Stimulated activated CD4-positive, alpha-beta T cell treated with anti-CD3 and anti-CD28 coated beads, Interleukin-2, amount 100 ng/mL, for 48 hours (primary cell): ENCODE data around the gene PSAP.

ENCODE experiments used
- DNase-seq, 2 donors: peaks; one replicate each; pipeline ENCODE4 v3.0.0-alpha.2; 2020

The PSAP gene

DNA sequence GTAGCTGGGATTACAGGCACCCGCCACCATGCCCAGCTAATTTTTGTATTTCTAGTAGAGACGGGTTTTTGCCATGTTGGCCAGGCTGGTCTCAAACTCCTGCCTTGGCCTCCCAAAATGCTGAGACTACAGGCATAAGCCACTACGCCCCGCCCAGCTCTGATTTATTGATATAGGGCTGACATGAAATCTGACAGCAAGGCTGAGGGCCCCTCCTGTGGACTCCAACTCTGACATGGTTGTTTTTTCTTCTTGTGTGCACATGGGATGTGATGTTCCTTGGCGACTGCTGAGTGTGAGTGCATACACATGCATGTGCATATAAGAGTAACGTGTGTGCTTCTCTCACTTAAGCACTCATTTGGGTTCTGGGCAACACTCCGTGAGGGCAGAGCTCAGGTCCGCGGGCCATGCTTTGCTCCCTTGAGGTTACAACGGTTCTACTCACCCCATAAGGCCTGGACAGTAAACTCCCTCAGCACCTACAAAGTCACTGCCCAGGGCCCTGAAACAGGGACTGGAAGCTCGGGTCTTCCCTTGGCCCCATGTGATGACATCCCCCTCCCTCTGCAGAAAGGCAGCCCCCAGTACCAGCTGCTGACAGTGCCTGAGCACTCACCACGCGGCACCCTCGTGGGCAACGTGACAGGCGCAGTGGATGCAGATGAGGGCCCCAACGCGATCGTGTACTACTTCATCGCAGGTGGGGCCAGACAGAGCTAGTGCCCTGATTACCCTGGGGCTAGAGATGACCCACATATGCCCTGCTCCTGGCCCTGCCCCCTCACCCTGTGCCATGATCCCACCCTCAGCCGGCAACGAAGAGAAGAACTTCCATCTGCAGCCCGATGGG, 44.1 kb downstream of the PSAP start:
- no peak for DNase-seq

DNA sequence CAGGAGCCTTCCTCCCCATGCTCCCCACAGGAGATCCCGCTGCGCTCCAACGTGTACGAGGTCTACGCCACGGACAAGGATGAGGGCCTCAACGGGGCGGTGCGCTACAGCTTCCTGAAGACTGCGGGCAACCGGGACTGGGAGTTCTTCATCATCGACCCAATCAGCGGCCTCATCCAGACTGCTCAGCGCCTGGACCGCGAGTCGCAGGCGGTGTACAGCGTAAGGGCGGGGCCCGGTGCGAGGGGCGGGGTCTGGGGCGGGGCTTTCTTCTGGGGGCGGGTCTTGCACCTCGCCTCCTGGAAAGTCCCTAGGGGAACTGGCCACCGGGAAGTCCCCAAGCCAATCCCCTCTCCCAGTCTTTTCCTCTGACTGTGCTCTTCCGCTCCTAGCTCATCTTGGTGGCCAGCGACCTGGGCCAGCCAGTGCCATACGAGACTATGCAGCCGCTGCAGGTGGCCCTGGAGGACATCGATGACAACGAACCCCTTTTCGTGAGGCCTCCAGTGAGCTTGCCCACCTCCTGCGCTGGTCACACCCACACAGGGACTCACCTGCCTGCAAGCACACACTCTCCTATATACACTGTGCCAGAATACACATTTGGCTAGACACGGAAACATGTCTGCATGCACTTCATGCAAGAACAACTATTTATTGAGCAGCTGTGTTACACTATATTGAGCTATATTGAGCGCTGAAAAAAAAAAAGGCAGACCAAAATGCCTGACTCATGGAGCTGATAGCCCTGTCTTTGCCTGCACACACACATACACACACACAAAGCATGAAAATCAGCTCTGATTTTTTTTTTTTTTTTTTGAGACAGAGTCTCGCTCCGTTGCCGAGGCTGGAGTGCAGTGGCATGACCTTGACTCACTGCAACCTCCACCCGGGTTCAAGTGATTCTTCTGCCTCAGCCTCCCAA, 45.0 kb downstream of the PSAP start:
- DNase-seq: no peak

DNA sequence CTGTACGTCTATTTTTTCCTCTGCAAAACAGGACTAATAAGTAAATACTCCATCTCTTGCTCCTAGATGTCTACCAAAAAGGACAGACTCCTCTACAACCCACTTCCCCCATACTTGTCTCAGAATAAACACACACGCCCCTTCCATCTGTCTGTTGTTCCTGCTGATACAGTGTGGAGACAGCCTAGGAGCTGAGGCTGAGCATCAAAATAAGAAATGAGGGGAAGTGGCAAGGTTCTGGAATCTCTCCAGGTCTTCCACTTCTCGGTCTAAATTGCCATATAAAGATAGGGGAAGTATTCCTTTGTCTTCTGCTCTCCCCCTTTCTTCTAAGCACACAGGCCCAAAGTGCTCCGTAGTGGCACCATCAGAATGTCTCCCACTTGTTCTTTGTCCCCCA, 47.0 kb downstream of the PSAP start:
- no peak for DNase-seq

DNA sequence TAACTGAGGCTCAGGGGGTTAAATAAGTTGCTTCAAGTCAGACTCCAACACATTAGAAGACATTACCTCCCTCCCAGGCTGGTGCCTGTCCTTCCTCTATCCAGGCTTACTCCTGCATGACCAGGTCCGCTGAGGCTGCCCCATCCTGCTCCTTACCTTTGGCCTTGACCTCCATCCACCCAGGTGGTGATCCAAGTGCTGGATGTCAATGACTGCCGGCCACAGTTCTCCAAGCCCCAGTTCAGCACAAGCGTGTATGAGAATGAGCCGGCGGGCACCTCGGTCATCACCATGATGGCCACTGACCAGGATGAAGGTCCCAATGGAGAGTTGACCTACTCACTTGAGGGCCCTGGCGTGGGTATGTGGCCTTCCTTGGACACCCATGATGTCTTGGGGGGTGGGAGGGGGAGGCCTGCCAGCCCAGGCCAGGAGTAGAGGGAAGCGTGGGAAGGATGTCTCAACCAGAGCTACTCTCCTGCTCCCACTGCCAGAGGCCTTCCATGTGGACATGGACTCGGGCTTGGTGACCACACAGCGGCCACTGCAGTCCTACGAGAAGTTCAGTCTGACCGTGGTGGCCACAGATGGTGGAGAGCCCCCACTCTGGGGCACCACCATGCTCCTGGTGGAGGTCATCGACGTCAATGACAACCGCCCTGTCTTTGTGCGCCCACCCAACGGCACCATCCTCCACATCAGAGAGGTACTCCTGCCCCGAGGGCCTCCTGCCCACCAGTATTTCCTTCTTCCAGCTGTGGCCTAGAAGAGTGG, 48.1 kb downstream of the PSAP start:
- no peak for DNase-seq

DNA sequence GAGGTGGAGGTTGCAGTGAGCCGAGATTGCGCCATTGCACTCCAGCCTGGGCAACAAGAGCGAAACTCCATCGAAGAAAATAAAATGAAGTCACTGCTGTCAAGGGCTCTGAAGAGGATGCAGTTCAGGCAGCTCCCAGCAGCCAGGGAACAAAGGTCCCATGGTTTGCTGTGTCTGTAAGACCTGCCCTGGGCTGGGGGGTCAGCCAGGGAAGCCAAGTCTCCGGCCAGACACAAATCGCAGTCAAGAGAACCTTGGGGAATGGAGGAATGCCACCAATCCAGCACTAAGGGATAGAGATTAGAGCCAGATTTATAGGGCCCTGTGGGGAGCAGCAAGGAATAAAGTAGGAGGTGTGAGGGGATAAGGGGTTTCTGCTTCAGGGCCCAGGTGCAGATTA, 48.8 kb downstream of the PSAP start:
- DNase-seq: no peak

DNA sequence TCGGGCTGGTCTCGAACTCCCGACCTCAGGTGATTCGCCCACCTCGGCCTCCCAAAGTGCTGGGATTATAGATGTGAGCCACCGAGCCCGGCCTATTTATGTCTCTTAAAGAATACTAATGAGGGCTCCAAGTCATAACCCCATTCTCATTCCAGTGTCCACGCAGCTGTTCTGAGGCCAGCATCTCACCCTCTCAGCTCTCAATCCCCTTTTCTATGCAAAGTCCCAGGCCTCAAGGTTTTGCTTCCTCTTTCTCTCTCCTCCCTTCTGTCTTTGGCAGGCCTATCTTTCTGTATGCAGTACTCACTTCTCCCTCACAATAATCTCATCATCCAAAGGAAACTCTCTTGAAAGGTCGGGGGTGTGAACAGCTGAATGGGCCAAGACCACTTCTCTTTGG, 49.7 kb downstream of the PSAP start:
- DNase-seq: no peak

DNA sequence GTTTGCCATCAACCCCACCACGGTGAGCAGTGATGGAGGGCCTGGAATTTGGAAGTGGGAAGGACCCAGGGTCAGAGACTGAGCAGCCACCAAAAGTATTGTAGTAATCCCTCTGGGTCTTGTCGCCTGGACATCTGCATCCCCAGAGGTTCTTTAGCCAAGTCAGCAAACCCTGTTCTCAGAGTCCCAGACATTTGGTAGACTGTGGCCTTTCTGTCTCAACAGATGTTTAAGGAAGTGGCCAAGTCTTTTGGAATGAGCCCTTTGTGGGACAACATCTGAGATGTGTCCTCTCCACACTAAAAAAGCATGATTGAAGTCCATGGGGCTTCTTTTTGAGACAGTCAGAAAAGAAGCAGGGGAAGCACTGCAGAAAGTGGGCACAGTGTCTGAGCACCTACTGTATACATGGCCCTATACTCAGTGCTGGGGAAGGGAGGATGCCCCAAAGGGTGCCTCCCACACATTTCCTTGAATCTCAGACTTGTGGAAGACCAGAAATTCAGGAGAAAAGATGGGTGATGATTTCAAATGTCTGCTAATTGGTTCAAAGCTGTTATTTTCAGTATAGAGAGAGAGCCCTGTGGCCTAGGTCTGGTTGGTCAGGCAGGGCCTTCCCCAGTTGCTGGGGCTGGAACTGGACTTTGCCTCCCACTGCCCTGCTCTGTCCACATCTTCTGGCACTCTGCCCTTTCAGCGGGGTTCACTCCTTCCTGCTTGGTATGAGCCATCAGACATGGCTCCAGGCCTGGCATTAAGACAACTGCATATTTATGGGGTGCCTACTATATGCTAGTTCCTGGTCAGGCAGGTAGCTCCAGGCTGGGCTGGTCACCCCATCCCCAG, 51.2 kb downstream of the PSAP start:
- DNase-seq: no peak

DNA sequence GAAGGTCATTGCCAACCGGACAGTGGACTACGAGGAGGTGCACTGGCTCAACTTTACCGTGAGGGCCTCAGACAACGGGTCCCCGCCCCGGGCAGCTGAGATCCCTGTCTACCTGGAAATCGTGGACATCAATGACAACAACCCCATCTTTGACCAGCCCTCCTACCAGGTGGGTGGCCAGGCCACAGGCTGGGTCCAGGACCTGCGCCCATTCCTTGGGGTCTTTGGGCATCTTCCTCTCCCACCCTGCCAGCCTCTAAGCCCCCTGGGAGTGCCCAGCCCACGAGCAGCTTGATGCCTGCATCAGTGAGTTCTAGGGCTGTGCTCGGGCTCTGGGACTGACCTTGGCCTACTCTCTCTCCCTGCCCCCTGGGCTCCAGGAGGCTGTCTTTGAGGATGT, 51.9 kb downstream of the PSAP start:
- DNase-seq: no peak

DNA sequence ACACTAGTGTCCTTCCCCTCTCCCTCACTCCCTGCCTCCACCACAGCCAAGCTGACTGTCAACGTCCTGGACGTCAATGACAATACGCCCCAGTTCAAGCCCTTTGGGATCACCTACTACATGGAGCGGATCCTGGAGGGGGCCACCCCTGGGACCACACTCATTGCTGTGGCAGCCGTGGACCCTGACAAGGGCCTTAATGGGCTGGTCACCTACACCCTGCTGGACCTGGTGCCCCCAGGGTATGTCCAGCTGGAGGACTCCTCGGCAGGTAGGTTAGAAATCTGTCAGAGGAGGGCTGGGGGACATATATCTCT, 52.8 kb downstream of the PSAP start:
- no peak for DNase-seq

DNA sequence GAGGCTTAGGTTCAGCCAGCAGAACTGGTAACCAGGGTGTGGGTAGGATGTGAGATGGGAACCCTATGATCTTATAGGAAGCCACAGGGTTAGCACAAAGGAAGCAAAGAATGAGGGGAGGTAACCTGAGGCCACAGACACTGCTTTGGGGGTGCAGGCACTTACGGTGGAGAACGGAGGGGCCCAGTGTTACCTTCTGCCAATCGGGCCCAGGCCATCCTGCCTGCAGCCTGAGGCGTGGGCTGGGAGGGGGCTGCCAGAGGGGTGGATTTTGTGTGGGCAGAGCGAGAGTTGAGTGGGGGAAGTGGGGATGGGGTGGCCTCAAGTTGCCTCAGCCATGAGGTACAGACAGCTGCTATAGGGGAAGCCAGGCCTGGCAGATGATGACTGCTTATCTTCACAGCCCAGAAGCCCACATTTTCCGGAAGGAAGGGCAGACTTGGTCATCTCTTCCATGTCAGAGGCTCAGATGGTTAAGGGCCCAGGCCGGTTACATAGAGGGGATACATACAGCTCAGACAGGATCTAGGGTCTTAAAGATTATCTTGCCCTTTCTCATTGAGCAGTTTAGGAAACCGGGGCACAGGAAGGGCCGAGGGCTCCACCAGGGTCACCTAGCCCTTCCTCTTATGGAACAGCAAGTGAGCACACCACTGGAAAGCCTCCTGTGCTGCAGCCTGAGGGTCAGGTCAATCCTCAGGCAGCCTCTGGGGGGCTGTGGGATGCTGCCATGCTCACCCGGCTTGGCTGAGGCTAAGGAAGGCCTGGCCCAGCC, 53.3 kb downstream of the PSAP start:
- no peak for DNase-seq

DNA sequence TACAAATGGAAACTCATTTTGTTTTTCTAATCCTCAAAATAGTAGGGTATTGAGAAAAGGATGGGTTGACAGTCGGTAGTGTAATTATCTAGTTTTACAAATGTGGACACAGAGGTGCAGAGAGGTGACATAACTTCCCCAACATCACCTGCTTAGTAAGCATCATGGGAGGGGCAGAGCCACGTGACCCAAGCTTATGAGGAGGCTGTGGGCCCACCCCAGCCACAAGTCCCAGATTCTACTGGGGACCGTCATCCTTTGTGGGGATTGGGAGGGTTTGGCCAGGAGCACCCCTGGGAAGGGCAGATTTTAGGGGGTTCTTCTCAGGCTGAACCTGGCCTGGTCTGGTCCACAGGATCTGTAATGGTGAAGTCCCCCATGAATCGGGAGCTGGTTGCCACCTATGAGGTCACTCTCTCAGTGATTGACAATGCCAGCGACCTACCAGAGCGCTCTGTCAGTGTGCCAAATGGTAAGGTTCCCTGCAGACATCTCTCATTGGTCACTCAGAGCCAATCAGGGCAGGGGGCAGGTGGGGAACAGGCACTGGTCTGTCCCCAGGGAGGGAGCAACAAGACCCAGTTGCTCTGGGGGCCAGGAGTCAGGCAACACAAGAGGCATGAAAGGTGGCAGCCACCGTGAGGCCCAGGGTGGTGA, 54.2 kb downstream of the PSAP start:
- no peak for DNase-seq

DNA sequence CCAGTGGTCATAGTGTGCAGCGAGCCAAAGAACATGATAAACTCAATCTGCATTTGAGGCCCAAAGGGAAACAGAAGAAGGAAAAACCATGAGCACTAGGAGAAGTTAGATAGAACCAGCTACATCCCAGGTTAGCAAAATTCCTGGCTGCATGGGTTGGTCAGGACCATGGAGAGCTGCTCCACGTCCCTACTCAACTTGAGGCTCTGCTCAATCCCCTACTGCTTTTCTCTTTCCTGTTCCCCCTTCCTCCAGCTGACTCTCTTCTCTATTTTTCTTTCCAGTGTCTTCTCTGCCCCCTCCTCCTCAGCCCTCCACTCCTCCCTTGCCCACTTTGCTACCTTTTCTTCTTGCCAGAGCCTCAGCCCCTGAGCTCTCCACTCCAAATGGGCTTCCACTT, 55.8 kb downstream of the PSAP start:
- no peak for DNase-seq

DNA sequence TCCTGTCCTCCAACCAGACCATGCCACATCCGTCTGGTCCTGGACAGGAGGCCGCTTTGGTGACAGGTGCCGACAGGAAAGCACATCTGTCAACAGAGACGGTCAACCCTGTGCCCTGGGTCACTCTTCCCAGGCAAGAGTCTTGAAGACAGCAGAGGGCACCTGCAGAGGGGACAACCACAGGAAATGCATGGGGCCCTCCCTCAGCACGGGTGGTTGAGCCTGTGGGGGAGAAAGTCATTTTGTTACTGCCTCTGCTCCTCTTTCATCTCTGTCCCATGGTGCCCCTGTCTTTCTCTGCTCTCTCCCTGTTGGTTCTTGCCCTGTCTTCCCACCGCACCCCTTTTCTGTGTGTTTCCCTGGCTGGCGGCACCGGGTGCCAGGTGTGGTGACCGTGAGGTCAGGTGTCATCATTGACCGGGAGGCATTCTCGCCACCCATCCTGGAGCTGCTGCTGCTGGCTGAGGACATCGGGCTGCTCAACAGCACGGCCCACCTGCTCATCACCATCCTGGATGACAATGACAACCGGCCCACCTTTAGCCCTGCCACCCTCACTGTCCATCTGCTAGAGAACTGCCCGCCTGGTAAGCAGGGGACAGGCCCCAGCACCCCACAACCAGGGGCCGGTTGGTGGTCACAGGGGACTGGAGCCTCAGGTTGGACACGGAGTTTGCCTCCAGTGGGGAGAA, 60.2 kb downstream of the PSAP start:
- no peak for DNase-seq

DNA sequence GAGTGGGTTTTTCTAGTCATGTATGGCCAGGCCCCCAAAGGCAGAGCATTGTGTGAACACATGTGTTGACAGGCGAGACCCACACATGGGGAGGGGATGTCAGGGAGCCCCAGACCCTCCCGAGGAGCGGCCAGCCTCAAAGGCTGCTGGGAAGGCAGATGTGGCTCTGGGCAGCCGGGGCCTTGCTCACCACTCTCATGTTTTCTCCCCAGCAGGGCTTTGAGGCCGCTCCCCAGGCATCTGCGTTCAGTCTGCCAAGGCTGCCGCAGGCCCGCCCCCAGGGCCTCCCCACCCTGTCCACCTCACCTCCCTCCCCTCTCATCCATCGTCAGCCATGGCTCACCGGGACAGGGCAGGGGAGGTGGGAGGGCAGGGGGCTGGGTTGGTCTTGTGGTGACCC, 61.2 kb downstream of the PSAP start:
- no peak for DNase-seq

DNA sequence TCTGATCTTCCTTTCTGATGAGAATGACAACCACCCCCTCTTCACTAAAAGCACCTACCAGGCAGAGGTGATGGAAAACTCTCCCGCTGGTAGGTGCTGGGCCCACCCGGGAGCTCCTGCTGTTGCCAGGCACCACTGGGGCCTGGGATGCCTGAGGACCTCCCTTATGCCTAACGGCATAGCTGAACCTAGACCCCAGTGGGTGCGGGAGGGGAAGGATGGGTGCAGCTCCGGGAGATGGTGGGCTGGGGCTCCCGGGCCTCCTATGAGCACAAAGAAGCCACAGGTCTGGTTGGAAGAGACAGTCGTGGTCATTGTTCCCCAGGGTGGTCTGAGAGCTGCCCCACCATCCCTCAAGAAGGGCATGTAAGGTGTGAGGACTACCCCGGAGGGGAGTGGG, 62.1 kb downstream of the PSAP start:
- DNase-seq: no peak

DNA sequence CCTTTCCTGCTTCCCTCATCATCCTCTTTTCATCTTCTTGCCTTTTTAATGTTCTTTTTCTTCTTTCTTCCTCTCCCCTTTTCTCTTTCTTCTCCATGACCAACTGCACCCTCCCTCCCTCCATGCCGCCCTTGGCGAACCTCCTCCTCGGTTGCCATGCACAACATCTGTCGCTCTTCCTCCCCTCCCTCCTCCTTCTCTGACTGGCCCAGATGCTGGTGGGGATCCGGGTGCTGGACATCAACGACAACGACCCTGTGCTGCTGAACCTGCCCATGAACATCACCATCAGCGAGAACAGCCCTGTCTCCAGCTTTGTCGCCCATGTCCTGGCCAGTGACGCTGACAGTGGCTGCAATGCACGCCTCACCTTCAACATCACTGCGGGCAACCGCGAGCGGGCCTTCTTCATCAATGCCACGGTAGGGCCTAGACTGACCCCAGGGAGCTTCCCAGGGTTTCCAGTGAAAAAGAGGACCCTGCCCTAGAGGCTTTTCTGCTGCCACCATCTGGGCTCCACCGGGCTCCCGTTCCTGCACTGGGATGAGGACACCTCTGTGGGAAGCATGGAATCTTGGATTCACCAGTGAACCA, 66.3 kb downstream of the PSAP start:
- no peak for DNase-seq

DNA sequence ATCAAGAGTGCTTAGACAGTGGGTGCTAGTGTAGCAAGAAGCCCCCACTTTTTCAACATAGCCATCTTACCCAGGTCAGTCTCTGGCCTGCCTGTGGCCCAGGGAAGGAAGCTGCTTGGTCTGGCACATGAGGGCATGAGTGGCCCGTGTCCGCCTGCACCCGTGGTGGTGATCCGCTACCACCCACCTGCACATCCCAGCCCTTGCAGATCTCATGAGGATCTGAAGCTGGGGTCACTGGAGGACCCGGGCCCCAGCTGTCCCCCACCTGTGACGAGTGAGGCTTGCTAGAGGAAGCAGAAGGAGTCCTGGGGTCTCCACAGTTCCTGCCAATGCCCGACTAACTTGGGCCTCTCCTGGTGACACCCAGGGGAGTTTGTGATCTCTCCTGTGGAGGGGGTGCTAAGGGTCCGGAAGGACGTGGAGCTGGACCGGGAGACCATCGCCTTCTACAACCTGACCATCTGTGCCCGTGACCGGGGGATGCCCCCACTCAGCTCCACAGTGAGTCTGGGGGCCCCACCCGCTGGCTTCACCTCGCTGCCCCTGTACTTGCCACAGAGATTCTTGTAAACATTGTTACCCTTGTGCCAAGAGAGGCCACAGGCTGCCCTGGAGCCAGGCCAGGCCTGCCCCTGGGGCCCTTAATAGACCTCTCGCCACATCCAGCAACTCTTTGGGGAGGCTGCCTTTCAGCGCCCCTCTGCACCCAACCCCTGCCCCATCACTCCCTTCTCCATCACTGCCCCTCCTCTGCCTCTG, 67.0 kb downstream of the PSAP start:
- no peak for DNase-seq

DNA sequence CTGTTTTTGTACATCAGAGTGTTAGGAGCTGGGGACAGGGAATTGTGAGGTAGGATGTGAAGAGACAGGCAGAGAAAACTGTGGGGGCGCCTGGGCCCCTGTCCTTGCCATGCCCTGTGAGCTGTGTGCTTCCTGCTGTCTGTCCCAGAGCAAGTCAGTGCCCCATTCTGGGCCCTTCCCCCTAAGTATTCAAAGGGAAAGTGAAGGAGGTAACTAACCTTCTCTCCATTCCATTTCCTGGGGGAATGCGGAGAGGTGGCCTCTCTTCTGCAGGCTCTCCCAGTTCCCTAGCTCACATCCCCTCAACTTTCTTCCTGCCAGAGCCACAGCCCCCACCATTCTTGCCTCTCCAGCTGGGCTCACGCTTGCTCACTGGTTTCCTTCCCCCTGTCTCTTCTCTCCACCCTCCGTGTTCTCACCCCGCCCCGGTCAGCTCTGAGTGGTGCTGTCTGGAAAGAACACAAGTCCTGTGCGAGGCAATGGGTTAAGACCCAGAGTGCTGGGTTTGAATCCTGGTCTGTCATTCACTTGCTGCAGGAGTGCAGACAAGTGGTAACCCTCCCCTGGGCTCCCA, 68.0 kb downstream of the PSAP start:
- no peak for DNase-seq
